GM12878 (cell line): ENCODE results near the gene ZNF782. TPM values are rescaled to one million over a fixed set of nuclear protein-coding genes. Genes with fewer than 3 reads are reported as not detected.
"Not testable (repeated sequence)": the region's sequence is repeated elsewhere in the genome, so short reads cannot be mapped to it uniquely, and the experiment has no call there.

ENCODE experiments used
- ATAC-seq: fragments of 200-7000 bp; cut with Tn5 transposase; 3 replicates; pipeline ENCODE4 v1.9.1; 2020; ENCODE audit warnings: mild to moderate bottlenecking, moderate library complexity
- BruUV-seq: library from RNA; stranded (reverse); fragments of 400-500 nt; replicated peaks from 2 replicates; lab custom pipeline; 2021; lab: Mats Ljungman, UMichigan
- CTCF ChIA-PET: fragments of 300-600 bp; sonication (Branson Sonifier 250); formaldehyde crosslinking; extraction: SDS; loops from one replicate; lab custom pipeline; 2021; ENCODE audit warnings: inconsistent platforms; lab: Yijun Ruan, JAX
- POLR2A ChIA-PET: fragments of 350-600 bp; formaldehyde crosslinking; extraction: SDS; loops from one replicate; lab custom pipeline; 2021; ENCODE audit warnings: inconsistent platforms; lab: Charles Lee
- RAD21 ChIA-PET: fragments of 300-600 bp; sonication (Branson Sonifier 250); formaldehyde crosslinking; loops from one replicate; lab custom pipeline; 2023; ENCODE audit warnings: antibody characterized with exemption; ENCODE audit not compliant: unreplicated experiment; lab: Charles Lee
- SMC1A ChIA-PET: fragments of 300-600 bp; sonication (Branson Sonifier 250); formaldehyde crosslinking; loops from one replicate; lab custom pipeline; 2023; ENCODE audit not compliant: unreplicated experiment, uncharacterized antibody; lab: Charles Lee
- DNase-seq: peaks from one replicate; pipeline ENCODE4 v3.0.0-alpha.2; 2011; ENCODE audit warnings: low read depth, low spot score
- FAIRE-seq: peaks from 3 replicates; lab custom pipeline; 2011; peaks lifted over from hg19 to GRCh38; lab: Jason Lieb, UNC
- H2AFZ ChIP-seq: 2 replicates; pipeline ENCODE4 v1.6.0; 2011; ENCODE audit warnings: low read depth, low read length, control low read depth; ENCODE audit not compliant: control insufficient read depth
- H3K27ac ChIP-seq: 2 replicates; pipeline ENCODE4 v1.5.1; 2011; ENCODE audit warnings: control low read depth; ENCODE audit not compliant: control insufficient read depth, insufficient read depth
- H3K27me3 ChIP-seq, 2 experiments: replicated peaks in 1 of 2; 2 replicates each; pipeline versions ENCODE4 v1.6.0 to v1.6.1; 2011; ENCODE audit warnings: low read length in 1 of 2; ENCODE audit not compliant: control insufficient read depth in 2 of 2, insufficient read depth in 2 of 2
- H3K36me3 ChIP-seq, 2 experiments: 2 replicates each; pipeline ENCODE4 v1.5.1; 2011; ENCODE audit warnings: low read length in 1 of 2; ENCODE audit not compliant: control insufficient read depth in 2 of 2, insufficient read depth in 2 of 2
- H3K4me1 ChIP-seq: 2 replicates; pipeline ENCODE4 v1.6.1; 2011; ENCODE audit warnings: mild to moderate bottlenecking, low read length, moderate library complexity, mixed read lengths; ENCODE audit not compliant: control insufficient read depth, insufficient read depth
- H3K4me2 ChIP-seq: 2 replicates; pipeline ENCODE4 v1.6.0; 2011; ENCODE audit warnings: control low read depth; ENCODE audit not compliant: control insufficient read depth, insufficient read depth
- H3K4me3 ChIP-seq: fragments of 200-600 bp; sonication (generic); 2 replicates; pipeline ENCODE4 v1.5.1; 2016
- H3K79me2 ChIP-seq: 2 replicates; pipeline ENCODE4 v1.6.0; 2011; ENCODE audit warnings: low read length; ENCODE audit not compliant: control insufficient read depth, insufficient read depth
- H3K9ac ChIP-seq: 2 replicates; pipeline ENCODE4 v1.8.0; 2011; ENCODE audit warnings: low read length, control low read depth, mixed read lengths; ENCODE audit not compliant: control insufficient read depth, insufficient read depth
- H3K9me3 ChIP-seq: replicated peaks from 3 replicates; pipeline ENCODE4 v1.5.1; 2011; ENCODE audit warnings: mild to moderate bottlenecking, low read length; ENCODE audit not compliant: control insufficient read depth, insufficient read depth
- H4K20me1 ChIP-seq: 2 replicates; pipeline ENCODE4 v1.6.0; 2011; ENCODE audit not compliant: control insufficient read depth, insufficient read depth
- FOXM1 ChIP-seq: IDR thresholded peaks from 2 replicates; pipeline ENCODE4 v1.6.1; 2012; ENCODE audit warnings: low read depth, mild to moderate bottlenecking, inconsistent platforms, low read length, moderate library complexity
- JUND ChIP-seq: IDR thresholded peaks from 2 replicates; pipeline ENCODE4 v1.6.1; 2012; ENCODE audit warnings: low read depth, mild to moderate bottlenecking, low read length, improper control_type of control experiment, moderate library complexity
- MTA3 ChIP-seq: IDR thresholded peaks from 2 replicates; pipeline ENCODE4 v1.6.1; 2012; ENCODE audit warnings: low read length, inconsistent platforms, borderline replicate concordance
- MXI1 ChIP-seq: fragments of 150-350 bp; IDR thresholded peaks from 2 replicates; pipeline ENCODE4 v1.6.1; 2011; ENCODE audit warnings: low read depth, mild to moderate bottlenecking, inconsistent platforms, low read length, improper control_type of control experiment
- POLR2A ChIP-seq: IDR thresholded peaks from 2 replicates; pipeline ENCODE4 v1.6.1; 2011; ENCODE audit warnings: low read depth, mild to moderate bottlenecking, low read length
- ZNF217 ChIP-seq: fragments of 450-650 bp; IDR thresholded peaks from 2 replicates; pipeline ENCODE4 v1.6.1; 2017; ENCODE audit warnings: antibody characterized with exemption, mild to moderate bottlenecking
- ZNF24 ChIP-seq: fragments of 450-650 bp; IDR thresholded peaks from 2 replicates; pipeline ENCODE4 v1.6.1; 2017; ENCODE audit warnings: antibody characterized with exemption, mild to moderate bottlenecking
- WGBS: methylation state at CpG from one replicate; pipeline ENCODE4 v1.1.6; 2016; ENCODE audit warnings: low lambda C conversion rate; ENCODE audit not compliant: insufficient replicate concordance, insufficient coverage; ENCODE audit errors: missing lambda C conversion rate; 5-methylcytosine and 5-hydroxymethylcytosine counted together
- in situ Hi-C: fragments of 300-500 bp; cut with MboI; formaldehyde crosslinking; loops from 9 replicates; pipeline ENCODE4 v1.14.3; 2018; ENCODE audit warnings: mixed read lengths
- intact Hi-C: fragments of 100-400 bp; cut with micrococcal nuclease; formaldehyde crosslinking; loops from one replicate; pipeline ENCODE4 v1.14.2; 2022; ENCODE audit not compliant: unreplicated experiment
- polyA plus RNA-seq, 11 experiments: library from polyadenylated mRNA; depleted of rRNA in 4 of 11; unstranded in 6 of 11; stranded (reverse) in 5 of 11; fragments of >200 nt; fragmentation: Nextera tagmentation in 4 of 11; fragmentation: Illumina TruSeq in 1 of 11; extraction: Ambion mirVana in 4 of 11; extraction: Trizol in 1 of 11; gene quantifications; 1 replicate in 1 of 11; 2 replicates in 10 of 11; pipeline versions ENCODE4 v1.2.1 to v1.2.3, GENCODE V29; 2011 to 2016; ENCODE audit warnings: inconsistent platforms in 2 of 11, missing spikeins in 2 of 11, low read depth in 1 of 11
- total RNA-seq, 4 experiments: library from RNA; depleted of rRNA in 3 of 4; stranded (reverse); fragments of >200 nt in 3 of 4; fragmentation: Illumina TruSeq in 1 of 4; extraction: Trizol in 1 of 4; gene quantifications; 2 replicates each; pipeline versions ENCODE4 v1.2.1 to v1.2.3, GENCODE V29; 2013 to 2021
- TF ChIP-seq, protein P1 (sequence below): IDR thresholded peaks from 2 replicates; pipeline ENCODE4 v1.6.1; 2011; ENCODE audit warnings: low read depth, mild to moderate bottlenecking, low read length, moderate library complexity, borderline replicate concordance; ENCODE audit errors: extremely low read depth

Gene ZNF782
- total and polyA plus RNA-seq, 10 of the 15 experiments (the other 5 are each of a cell fraction or from before 2014, with no cell fraction given) = 0.55 to 7.8 (median 4.5) TPM

DNA sequence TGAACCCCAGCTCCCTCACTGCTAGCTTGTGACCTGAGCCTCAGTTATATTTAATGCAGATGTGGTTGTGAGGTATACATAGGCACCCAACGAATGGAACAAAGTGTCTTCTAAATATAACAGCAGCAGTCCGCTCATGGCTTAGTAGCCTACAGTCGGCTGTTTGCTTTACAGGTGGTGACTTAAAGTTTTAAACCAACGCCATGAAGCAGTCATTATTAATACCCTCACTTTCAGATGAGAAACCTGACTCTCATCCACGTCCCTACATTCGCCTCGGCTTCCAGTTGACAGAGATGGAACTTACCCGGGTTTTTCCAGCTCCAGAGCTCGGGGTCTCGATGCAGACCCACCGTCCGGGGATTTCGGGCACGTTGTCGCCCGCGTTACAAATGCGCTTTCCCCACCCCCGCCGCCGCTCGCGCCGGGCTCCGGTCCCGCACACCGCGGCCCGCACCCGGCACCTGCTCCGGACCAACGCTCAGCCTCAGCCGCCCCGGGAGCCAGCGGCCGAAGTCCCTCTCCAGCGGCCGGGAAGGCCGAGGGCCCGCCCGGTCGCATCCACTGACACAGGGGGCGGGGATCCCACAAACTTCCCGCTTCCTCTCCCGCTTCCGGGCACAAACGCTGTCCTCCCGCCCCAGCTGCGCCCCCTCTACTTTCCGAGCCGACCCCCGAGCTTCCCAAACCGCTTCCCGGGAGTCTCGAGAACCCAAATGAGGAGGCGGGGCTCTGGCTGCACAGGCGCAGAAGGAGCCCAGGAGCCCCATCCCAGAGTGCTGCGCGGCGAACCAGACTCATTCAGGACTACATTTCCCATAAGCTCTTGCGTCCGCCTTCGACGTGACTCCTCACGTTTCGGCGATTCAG lies at the start of gene ZNF782 (continued):
- TF ChIP-seq, protein P1, sequence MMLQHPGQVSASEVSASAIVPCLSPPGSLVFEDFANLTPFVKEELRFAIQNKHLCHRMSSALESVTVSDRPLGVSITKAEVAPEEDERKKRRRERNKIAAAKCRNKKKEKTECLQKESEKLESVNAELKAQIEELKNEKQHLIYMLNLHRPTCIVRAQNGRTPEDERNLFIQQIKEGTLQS = no peak
- TF ChIP-seq ZNF217 (no peak; the same call in 1 of the 2 replicates), POLR2A (peak; percentile 58; the same call in 1 of the 2 replicates), MTA3 (no peak), ZNF24 (no peak), MXI1 (0 out of 2 replicates have a peak, but pooled peaks have one; percentile 51), JUND (no peak), FOXM1 (no peak)
- TF ChIP-seq, all 136 proteins: peak for 30

DNA sequence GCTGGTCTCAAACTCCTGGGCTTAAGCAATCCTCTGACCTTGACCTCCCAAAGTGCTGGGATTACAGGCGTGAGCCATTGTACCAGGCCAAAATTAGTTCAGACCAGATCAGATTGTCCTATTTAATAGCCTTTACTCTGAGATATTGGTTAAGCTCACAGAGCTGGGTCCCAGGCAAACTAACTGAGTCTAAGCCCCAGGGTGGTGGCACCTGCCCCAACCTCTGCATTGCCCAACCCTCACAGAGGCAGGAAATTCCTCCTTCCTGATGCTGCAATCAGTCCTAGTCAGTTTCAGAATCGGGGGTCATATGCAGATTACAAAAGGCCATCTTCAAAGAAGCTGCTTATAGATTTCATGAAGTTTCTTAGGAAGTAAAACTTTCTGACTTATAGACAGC lies 45.7 kb upstream of the ZNF782 start:
- FAIRE-seq, H3K27ac ChIP-seq, BruUV-seq, H3K4me2 ChIP-seq, H3K4me1 ChIP-seq, H3K9ac ChIP-seq, CTCF ChIA-PET, H3K9me3 ChIP-seq, in situ Hi-C loops, RAD21 ChIA-PET, intact Hi-C loops, H4K20me1 ChIP-seq, POLR2A ChIA-PET, SMC1A ChIA-PET, H3K4me3 ChIP-seq, H3K79me2 ChIP-seq, DNase-seq, H3K36me3 ChIP-seq, ATAC-seq, H2AFZ ChIP-seq, H3K27me3 ChIP-seq: not testable (repeated sequence)
- 100% methylated on average over 1 of the region's 2 CpGs for WGBS
